Smooth muscle cell (in vitro differentiated cells): ENCODE measurements around the gene FBN2. TPM values are rescaled to one million over a fixed set of nuclear protein-coding genes. Genes with fewer than 3 reads are reported as not detected.

Source experiments
- DNase-seq: peaks from one replicate; lab custom pipeline; 2025; ENCODE audit not compliant: unreplicated experiment; lab: John Stamatoyannopoulos, UW
- H2AFZ ChIP-seq: fragments of 200-600 bp; sonication (generic); 2 replicates; pipeline ENCODE4 v1.6.0; 2016; ENCODE audit warnings: antibody characterized with exemption, low read depth, mild to moderate bottlenecking
- H3F3A ChIP-seq: fragments of 200-600 bp; sonication (generic); 2 replicates; pipeline ENCODE4 v1.6.0; 2017; ENCODE audit warnings: antibody characterized with exemption, low read depth
- H3K27ac ChIP-seq: fragments of 200-600 bp; sonication (generic); 2 replicates; pipeline ENCODE4 v1.5.1; 2016; ENCODE audit warnings: low read depth, mild to moderate bottlenecking
- H3K27me3 ChIP-seq: fragments of 200-600 bp; sonication (generic); 2 replicates; pipeline ENCODE4 v1.6.1; 2016; ENCODE audit warnings: low read depth, mild to moderate bottlenecking
- H3K36me3 ChIP-seq: fragments of 200-600 bp; sonication (generic); 2 replicates; pipeline ENCODE4 v1.5.1; 2016; ENCODE audit warnings: low read depth
- H3K4me1 ChIP-seq: fragments of 200-600 bp; sonication (generic); 2 replicates; pipeline ENCODE4 v1.5.1; 2016; ENCODE audit warnings: low read depth
- H3K4me2 ChIP-seq: fragments of 200-600 bp; sonication (generic); 2 replicates; pipeline ENCODE4 v1.6.0; 2016; ENCODE audit warnings: mild to moderate bottlenecking
- H3K4me3 ChIP-seq: fragments of 200-600 bp; sonication (generic); 2 replicates; pipeline ENCODE4 v1.5.1; 2016; ENCODE audit warnings: mild to moderate bottlenecking
- H3K79me2 ChIP-seq: fragments of 200-600 bp; sonication (generic); 2 replicates; pipeline ENCODE4 v1.6.0; 2016; ENCODE audit warnings: low read depth, mild to moderate bottlenecking
- H3K9ac ChIP-seq: fragments of 200-600 bp; sonication (generic); 2 replicates; pipeline ENCODE4 v1.6.0; 2016; ENCODE audit warnings: low read depth
- H3K9me3 ChIP-seq: fragments of 200-600 bp; sonication (generic); replicated peaks from 2 replicates; pipeline ENCODE4 v1.5.1; 2016; ENCODE audit warnings: low read depth
- H4K20me1 ChIP-seq: fragments of 200-600 bp; sonication (generic); 2 replicates; pipeline ENCODE4 v1.6.0; 2016; ENCODE audit warnings: low read depth
- CTCF ChIP-seq: fragments of 200-600 bp; sonication (generic); IDR thresholded peaks from 2 replicates; pipeline ENCODE4 v1.5.1; 2017; ENCODE audit warnings: borderline replicate concordance, mild to moderate bottlenecking, antibody characterized with exemption; ENCODE audit not compliant: insufficient read depth, poor library complexity, severe bottlenecking
- WGBS: methylation state at CpG from one replicate; pipeline ENCODE4 v1.1.7; 2016; ENCODE audit warnings: low lambda C conversion rate; 5-methylcytosine and 5-hydroxymethylcytosine counted together
- polyA plus RNA-seq: library from polyadenylated mRNA; unstranded; fragments of >200 nt; fragmentation: Nextera tagmentation; extraction: Ambion mirVana; gene quantifications from 2 replicates; pipeline ENCODE4 v1.2.1, GENCODE V29; 2016
- total RNA-seq: library from RNA; depleted of rRNA; stranded (reverse); fragments of >200 nt; gene quantifications from 2 replicates; pipeline ENCODE4 v1.2.3, GENCODE V29; 2014

Gene FBN2
- total and polyA plus RNA-seq, 2 experiments from 2014 or later: 17.2 to 25.9 TPM

GRCh38 chr5:128399111-128399510 is 138.9 kb downstream of the FBN2 start:
- Histone ChIP-seq H3K9ac (no peak overlapping the region), H3K79me2 (no peaks in the 10 kb centered on the region), H3K4me3 (no peak overlapping the region), H2AFZ (no peak overlapping the region), H3K27ac (no peak overlapping the region), H3K27me3 (no peaks in the 10 kb centered on the region), H3K9me3 (no peaks in the 10 kb centered on the region), H4K20me1 (no peaks in the 10 kb centered on the region), H3F3A (no peaks in the 10 kb centered on the region), H3K36me3 (no peaks in the 10 kb centered on the region), H3K4me2 (no peak overlapping the region), H3K4me1 (peaks cover 6% of the 10 kb centered on the region)
- 93% methylated on average over 1 of the region's 1 CpG for WGBS
- DNase-seq: no peak
- no peak for TF ChIP-seq CTCF

DNA sequence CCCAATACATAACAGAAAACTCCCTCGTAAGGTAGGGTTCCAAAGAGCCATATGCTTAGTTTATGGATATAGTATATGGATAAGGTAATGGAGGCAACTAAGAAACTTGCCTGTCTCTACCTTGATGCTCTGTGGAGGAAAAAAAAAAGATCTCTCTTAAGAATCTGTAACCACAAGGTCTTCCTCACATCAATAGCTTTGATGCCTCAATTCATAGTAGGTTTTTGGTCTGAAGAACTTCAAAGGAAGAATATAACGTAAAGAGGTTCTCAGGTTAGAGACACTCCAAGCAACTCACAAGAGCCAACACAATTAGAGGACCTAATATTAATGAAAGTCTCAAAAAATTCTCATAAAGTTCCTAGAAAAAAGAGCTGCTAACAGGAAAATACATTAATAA is 140.2 kb downstream of the FBN2 start:
- no peak for TF ChIP-seq CTCF
- Histone ChIP-seq H3K36me3 (no peaks in the 10 kb centered on the region), H3K9ac (no peak overlapping the region), H3K27ac (no peak overlapping the region), H3K9me3 (no peaks in the 10 kb centered on the region), H3K4me1 (no peaks in the 10 kb centered on the region), H3F3A (no peaks in the 10 kb centered on the region), H2AFZ (no peak overlapping the region), H4K20me1 (no peaks in the 10 kb centered on the region), H3K79me2 (no peaks in the 10 kb centered on the region), H3K27me3 (no peaks in the 10 kb centered on the region), H3K4me2 (no peak overlapping the region), H3K4me3 (no peak overlapping the region)
- DNase-seq: no peak
- WGBS: 87% methylated on average over 2 of the region's 2 CpGs

DNA sequence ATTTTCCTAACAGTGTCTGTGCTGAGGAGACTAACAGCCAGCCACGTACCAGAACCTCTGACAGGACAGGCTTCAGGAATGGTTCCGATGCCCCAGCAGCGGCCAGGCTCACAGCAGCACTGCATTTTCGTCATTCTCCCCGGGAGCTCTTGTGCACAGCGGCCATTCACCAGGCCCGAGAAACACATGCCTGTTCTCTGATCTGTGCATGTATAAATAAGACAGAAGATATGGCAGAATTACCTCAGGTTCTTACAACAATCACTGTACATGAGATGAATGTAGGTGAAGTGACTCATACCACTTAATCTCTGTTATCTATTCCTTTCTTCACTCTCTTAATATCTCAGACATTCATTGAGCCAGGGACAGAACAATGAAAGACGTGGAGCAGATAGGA is 143.0 kb downstream of the FBN2 start:
- no peak overlapping the region for H3K4me2 ChIP-seq
- no peak overlapping the region for H3K27ac ChIP-seq
- H3K4me1 ChIP-seq: no peaks in the 10 kb centered on the region
- H3K27me3 ChIP-seq: no peaks in the 10 kb centered on the region
- no peak for TF ChIP-seq CTCF
- H4K20me1 ChIP-seq: no peaks in the 10 kb centered on the region
- DNase-seq: no peak
- H3K36me3 ChIP-seq: no peaks in the 10 kb centered on the region
- no peak overlapping the region for H3K4me3 ChIP-seq
- WGBS: 87% methylated on average over 8 of the region's 8 CpGs
- no peaks in the 10 kb centered on the region for H3K79me2 ChIP-seq
- no peak overlapping the region for H3K9ac ChIP-seq
- no peaks in the 10 kb centered on the region for H3K9me3 ChIP-seq
- no peaks in the 10 kb centered on the region for H3F3A ChIP-seq
- H2AFZ ChIP-seq: no peak overlapping the region

DNA sequence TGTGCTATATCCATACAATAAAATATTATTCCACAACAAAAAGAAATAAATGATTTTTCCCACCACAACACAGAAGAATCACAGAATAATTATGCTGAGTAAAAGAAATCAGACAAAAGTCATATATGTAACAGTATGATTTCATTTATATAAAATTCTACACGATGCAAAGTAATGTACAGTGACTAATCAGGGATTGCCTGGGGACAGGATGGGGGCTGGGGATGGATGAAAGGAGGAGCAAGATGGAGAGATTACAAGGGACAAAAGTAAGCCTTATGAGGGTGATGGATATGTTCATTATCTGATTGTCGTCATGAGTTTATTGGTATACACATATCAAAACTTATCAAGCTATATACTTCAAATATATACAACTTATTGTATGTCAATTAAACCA is 154.0 kb downstream of the FBN2 start:
- Histone ChIP-seq H3K27ac (no peak overlapping the region), H3K4me2 (no peak overlapping the region), H2AFZ (no peak overlapping the region), H3K4me3 (no peak overlapping the region), H3K36me3 (no peaks in the 10 kb centered on the region), H3K4me1 (no peaks in the 10 kb centered on the region), H3F3A (no peaks in the 10 kb centered on the region), H3K9me3 (no peaks in the 10 kb centered on the region), H4K20me1 (no peaks in the 10 kb centered on the region), H3K79me2 (no peaks in the 10 kb centered on the region), H3K27me3 (no peaks in the 10 kb centered on the region), H3K9ac (no peak overlapping the region)
- no peak for TF ChIP-seq CTCF
- 95% methylated on average over 2 of the region's 2 CpGs for WGBS
- no peak for DNase-seq
